Embryonic facial prominence (tissue), 1 donor: ENCODE results near the gene AFDN.
A peak's percentile ranks its signal among the peaks of the same experiment; 100 is the strongest.

Source experiments
- DNase-seq: peaks from one replicate; pipeline ENCODE4 v3.0.0-alpha.2; 2016; ENCODE audit errors: extremely low spot score

The AFDN gene

DNA sequence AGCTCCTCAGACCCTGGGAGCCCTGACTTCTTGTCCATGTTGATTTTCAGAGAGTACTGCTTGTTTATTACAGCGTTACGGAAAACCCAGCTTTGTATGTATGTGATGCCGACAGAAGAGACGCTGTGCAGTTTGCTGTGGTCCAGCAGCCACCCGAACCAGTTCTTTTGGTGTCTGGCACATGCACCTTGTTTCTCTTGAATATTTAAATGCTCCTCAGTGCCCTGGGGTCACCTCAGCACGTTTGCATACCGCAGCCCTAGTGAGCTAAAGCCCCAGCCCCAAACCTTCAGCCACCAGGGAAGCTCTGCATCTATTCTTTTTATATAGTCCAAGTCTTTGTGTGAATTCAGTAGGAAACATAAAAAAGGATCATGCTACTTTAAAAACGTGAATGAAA lies 39.9 kb downstream of the AFDN start:
- DNase-seq: no peak

GRCh38 chr6:167870321-167870720 lies 43.6 kb downstream of the AFDN start:
- DNase-seq: no peak

- no peak for DNase-seq
Observed at GRCh38 chr6:167872538-167873210, 46.0 kb downstream of the AFDN start.

DNA sequence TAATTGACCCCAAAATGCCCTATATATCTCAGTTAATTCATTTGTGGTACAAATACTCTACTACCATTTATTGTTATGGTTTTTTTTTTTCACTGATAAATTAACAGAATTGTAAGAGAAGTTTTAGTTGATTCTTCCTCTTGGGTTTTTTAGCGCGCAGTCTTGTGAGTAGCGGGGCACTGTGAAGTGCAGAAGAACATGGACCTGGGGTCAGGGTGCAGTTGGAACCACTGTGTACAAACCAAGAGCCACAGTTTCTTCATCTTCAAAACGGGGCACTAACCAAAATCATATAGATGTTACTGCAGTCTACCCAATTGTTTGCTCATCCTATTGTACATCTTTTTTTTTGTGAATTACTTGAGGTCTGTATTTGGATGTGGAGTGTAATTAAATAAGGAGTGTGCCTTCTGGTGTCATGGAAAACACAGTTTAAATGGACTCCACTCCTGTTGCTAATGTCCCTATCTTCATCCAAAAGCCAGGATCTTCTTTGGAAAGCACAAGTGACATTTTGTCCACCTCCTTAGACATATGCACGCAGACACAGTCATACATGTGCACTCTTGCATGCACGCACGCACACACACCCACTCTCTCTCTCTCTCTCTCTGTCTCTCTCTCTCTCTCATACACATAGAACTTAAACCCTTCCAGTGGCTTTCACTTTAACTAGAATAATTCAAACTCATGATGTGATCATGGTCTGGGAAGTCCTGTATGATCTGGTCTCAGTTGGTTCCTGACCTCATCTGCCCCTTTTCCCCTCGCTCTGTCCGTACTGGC lies 51.5 kb downstream of the AFDN start:
- no peak for DNase-seq

DNA sequence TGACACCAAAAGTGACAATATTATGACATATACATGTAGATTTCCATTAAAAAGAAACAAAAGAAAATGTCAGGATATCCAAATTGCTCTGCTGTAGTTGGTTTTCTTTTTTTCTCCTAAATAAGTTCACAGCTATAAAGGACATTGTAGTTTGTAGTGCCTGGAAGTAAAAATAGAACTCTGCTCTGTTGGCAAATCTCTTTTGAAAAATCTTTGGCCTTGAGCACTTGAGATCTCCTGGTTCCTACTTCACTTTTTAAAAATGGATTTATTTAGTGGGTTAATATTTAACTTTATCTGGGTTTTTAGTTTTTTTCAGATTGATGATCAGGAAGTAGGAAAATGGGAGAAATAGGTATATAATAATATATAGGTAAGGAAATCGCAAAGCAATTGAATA lies 52.9 kb downstream of the AFDN start:
- DNase-seq: no peak

DNA sequence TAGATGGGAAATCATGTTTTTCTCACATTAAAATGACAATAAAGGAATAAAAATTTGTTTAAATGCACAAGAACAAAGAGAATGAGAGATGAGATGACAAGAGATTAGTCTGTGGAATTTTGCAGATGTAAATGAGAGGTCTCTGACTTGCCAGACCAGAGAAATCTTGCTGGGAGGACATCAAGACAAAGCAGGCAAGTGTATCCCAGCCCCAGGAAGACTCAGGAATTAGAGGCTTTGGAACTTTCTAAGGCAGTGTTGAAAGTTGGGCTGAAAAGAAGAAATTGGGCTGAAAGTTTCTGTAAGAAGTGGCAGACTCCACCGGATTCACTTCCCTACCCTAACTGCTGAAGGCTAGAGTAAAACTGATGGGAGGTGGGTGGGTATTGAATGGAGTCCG lies 54.6 kb downstream of the AFDN start:
- no peak for DNase-seq

DNA sequence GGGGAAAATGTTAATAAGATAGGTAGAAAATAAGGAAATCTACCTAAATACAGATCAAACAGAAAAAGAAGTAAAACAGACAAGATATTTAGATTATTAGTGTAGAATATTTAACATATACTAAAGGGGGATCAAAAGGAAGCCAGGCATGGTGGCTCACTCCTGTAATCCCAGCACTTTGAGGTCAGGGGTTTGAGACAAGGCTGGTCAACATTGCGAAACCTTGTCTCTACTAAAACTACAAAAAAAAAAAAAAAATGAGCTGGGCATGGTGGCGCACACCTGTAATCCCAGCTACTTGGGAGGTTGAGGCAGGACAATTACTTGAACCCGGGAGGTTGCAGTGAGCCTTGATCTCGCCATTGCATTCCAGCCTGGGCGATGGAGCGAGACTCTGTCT lies 55.5 kb downstream of the AFDN start:
- no peak for DNase-seq

GRCh38 chr6:167888098-167888497 lies 61.4 kb downstream of the AFDN start:
- DNase-seq: no peak

DNA sequence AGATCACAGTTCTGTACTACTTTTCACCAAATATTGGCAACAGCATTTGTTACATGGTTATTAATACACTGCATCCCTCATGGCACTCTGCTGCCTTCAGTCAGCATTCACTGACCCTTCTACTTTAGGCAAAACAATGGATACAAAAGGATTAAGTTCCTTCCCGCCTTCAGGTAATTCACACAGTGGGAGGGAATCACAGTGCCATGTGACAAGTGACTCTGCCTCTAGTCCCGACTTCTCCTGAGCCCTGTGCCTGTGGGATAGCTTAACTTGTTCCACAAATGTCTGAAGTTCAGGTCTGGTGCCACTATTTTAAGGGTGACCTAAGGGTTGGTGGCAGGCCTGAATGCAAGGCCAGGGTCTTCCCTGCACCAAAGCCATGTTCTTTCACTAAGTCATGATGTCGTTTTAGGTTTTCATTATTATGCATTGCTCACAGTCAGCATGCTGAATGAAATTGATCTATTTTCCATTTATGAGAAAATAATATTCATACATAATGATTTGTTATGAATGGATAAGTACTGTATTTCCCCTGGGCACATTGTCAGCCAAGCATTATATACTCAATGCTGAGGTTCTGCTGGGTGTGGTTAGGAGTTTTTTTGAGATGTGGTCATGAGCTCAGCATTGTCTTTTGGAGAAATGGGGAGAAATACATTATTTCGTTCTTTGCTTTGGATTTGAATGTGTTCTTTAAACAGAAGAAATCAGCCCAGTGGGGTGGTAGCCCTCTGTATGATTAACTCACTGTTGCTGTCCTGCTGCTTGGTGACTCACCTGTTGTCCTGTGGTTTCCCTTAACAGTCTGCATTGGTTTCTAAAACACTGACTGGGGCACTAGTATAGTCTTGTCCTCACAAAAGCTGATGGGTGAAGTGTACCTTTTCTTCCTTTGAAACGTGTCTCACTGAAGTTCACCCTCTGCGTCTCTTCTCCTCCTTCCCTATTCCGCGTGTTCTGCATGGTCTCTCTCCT lies 66.4 kb downstream of the AFDN start:
- DNase-seq: no peak

- DNase-seq: no peak
Observed at GRCh38 chr6:167894965-167895364, 68.3 kb downstream of the AFDN start.

- no peak for DNase-seq
Observed at GRCh38 chr6:167896648-167897047, 69.9 kb downstream of the AFDN start.

GRCh38 chr6:167898673-167899311 lies 72.1 kb downstream of the AFDN start:
- peak; percentile 56 for DNase-seq

DNA sequence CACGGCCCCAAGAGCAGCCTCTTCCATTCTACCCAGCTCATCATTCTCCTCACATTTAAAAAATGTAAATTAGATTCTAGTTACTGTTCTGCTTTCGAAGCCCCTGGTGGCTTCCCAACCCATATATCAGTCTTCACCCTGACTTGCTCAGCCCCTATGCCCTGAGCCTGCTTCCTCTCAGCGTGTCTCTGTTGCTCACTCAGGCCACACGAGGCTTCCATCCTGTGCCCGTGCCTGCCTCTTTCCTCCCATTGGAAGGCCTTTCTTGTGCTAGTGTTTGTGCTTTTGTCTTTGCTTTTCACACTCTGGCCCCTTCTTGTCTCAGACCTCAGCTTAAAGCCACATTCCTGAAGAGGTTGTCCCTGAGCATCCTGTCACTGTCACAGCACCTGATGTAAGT lies 78.1 kb downstream of the AFDN start:
- DNase-seq: no peak

- no peak for DNase-seq
Observed at GRCh38 chr6:167906899-167907298, 80.2 kb downstream of the AFDN start.

DNA sequence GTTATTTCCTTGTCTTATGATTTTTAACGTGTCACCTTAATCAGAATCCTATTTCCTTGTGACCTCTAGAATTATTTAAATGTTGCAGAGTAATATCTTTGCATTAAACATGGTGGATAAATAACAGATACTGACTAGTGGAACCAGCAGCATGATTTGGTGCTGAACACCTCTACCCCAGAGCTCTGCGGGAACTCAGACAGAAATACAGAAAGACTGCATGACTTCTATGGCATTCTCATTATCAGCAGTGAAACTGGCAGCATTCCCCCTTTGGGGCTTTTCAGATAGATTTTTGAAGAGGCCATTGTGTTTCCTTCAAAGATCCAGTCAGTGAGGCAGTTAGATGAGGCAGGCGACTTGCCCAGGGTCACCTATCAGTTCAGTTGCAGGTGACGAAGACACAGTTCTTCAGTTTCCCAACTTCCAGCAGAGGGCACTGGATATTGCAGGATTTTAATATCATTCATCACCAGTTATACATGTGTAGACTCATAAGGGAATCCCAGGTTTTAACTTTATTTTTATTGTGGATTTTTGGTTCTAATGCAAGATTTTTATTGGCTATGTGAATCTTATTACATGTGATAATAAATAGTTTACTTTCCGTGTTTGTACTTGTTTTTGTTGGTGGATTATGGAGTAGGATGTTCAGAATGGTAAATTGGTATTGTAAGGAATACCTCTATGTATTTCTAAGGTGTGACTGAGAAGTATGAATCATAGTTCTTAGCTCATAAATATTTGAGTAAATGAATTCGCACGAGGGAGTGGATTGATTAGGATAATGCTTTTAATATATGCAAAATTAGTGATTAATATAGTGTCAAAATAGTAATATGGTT lies 81.3 kb downstream of the AFDN start:
- DNase-seq: no peak

- DNase-seq: no peak
Observed at GRCh38 chr6:167910007-167910406, 83.3 kb downstream of the AFDN start.

- DNase-seq: no peak
Observed at GRCh38 chr6:167910652-167911051, 83.9 kb downstream of the AFDN start.

DNA sequence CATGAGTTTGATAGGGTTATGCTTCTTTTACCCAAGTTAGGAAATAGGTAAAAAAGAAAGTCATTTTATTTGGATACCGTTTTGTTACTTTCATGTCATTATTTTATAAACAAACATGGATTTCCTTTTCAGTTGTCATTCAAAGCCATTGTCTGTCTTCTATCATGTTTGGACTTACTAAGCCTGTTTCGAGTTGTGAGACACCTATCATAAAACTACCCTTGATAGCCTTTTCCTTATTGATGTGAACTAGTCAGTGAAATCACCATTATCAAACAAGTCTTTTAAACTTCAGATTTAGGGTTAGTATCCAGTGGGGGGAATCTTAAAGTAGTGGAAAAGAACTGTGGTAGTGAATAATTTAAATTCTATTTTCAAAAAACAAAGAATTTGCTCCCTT lies 85.8 kb downstream of the AFDN start:
- no peak for DNase-seq

DNA sequence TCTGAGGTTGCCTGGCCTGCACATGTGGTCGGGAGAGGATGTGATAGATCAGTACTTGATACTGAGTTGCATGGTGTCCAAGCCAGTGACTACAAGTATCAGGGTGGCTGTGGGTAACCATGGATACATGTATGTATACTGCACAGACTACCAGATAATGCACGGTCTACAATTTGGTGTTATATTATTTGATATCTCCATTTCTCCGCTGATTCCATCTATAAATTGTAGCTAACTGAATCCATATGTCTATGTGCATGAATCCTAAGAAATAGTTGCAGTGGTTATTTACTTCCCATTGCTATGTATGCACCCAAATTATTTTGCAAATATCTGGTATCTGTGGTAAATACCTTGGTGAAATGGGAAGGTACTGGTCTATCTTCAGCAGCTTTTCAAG lies 87.0 kb downstream of the AFDN start:
- no peak for DNase-seq

DNA sequence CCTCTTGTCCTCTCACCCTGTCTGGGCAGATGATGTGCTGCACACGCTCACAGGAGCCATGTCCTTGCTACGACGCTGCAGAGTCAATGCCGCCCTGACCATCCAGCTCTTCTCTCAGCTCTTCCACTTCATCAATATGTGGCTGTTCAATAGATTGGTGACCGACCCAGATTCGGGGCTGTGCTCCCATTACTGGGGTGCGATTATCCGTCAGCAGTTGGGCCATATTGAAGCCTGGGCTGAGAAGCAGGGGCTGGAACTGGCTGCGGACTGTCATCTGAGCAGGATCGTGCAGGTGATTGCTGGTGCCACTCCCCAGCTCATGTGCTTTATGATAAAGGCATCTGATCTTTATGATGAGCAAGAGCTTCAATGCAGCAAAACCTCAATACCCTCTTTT lies 88.4 kb downstream of the AFDN start:
- DNase-seq: no peak
